ENCODE results near the gene TMCO6. TPM values are rescaled to one million over a fixed set of nuclear protein-coding genes. Genes with fewer than 3 reads are reported as not detected.

The TMCO6 gene
- total and polyA plus RNA-seq, 2 donors from 2014 or later, result 7.6 to 19.0 TPM

DNA sequence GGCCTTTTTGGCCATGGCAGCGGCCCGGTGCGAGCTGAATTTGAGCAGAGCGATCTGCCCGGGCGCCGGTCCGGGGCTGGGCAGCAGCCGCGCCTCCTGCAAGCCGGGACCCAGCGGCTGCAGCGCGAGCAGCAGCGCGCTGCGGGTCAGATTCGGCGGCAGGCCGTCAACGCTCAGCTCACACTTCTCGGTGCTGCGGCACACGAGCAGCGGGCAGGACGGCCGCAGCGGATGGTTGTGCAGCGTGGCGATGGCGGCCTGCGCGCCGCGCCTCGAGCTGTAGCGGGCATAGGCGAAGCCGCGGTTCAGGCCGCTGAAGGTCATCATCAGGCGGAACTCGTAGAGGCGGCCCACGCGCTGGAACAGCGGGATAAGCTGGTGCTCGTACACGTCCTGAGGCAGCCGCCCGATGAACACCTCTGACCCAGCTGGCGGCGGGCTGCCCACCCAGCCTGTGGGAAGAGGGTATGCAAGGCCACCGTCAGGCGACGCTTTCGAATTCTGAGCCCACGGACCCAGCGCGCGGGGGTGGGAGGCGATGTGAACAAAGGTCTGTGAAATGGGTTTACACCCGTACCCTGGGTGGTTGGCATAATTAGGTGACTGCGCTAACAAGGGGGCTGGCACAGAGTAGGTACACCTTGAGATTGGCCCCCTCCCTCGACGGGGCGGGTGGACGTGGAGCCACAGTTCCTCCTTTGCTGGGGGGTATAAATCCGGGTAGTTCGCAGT is 33.4 kb downstream of the TMCO6 start:
- H3K9me3 ChIP-seq (ENCODE audit: control insufficient read depth in 2 of 3, insufficient read depth in 1 of 3, low read length in 3 of 3), result no peaks in the 10 kb centered on the region
- no peaks in the 10 kb centered on the region for H3K4me1 ChIP-seq (ENCODE audit: control insufficient read depth in 2 of 3, insufficient read depth in 2 of 3, low read depth in 1 of 3, low read length in 3 of 3)
- no peak overlapping the region for H3K27ac ChIP-seq (ENCODE audit: low read depth in 2 of 2, low read length in 2 of 2)
- H3K9ac ChIP-seq (ENCODE audit: low read length in 3 of 3), result no peak overlapping the region
- no peak overlapping the region for H3K4me3 ChIP-seq (ENCODE audit: low read length in 3 of 3)
- peak in 4 of 5 donors; percentile 14 to 79 (median 16) for DNase-seq
- no peak for TF ChIP-seq CTCF (IDR thresholded peaks at IDR 0.05; ENCODE audit: borderline replicate concordance, extremely low read depth, insufficient read depth)
- peaks cover 7 to 48% (median 42%) of the 10 kb centered on the region in 3 donors for H3K36me3 ChIP-seq (ENCODE audit: control insufficient read depth in 2 of 3, insufficient read depth in 3 of 3, low read length in 3 of 3)
- no peak for FAIRE-seq
- intact Hi-C loops (cut with DNase I), result no loop called here
- H3K27me3 ChIP-seq (ENCODE audit: control insufficient read depth, insufficient read depth, low read length), result no peaks in the 10 kb centered on the region

DNA sequence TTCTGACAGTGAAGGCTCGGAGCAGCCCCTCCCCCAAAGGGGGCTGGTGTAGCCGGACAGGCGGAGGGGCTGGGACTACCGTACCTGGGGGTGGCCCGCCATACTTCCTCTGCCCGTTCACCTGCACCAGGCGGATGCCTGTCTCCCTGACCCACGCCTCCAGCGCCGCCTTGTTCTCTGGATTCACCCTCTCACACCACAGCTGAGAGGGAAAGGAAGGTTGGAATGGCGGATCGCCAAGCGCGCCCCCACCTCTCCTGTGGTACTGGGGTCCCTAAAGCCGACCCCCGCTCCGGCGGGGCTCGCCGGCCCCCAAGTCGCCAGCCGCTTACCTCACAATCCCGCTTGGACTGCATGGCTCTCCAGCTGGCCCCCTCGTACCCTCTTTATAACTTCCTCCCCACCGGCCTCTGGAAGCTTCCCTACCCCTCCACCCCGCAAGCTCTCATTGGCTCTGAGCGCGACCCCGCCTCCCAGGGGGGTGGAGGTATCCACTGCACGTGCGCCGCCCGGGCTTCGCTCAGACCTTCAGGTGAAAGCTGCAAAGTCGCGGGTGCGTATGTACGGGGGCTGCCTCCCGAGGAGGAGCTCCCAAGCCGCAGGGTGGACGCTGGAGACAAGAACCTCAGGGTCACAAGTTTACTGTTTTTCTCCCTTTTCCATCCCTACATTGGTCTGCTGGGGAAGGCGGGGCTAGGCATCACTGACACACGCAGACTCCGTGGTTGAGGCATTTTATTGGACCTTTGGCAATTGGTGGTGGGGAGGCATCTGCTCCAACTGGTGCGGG is 34.1 kb downstream of the TMCO6 start, which contains the start of gene DND1:
Gene DND1 (minus strand): TSS at position 390 of the 790 bp plus-strand sequence. CDS start 34 bp downstream, at position 356.
- FAIRE-seq, result no peak
- H3K36me3 ChIP-seq (ENCODE audit: control insufficient read depth in 2 of 3, insufficient read depth in 3 of 3, low read length in 3 of 3), result peaks cover 7 to 45% (median 39%) of the 10 kb centered on the region in 3 donors
- peak in 1 of 5 donors; percentile 73 for DNase-seq
- H3K4me3 ChIP-seq (ENCODE audit: low read length in 3 of 3), result no peak within 1 kb of the TSS
- intact Hi-C loops (cut with DNase I), result no loop called here
- no peak within 1 kb of the TSS for H3K9ac ChIP-seq (ENCODE audit: low read length in 3 of 3)
- H3K4me1 ChIP-seq (ENCODE audit: control insufficient read depth in 2 of 3, insufficient read depth in 2 of 3, low read depth in 1 of 3, low read length in 3 of 3), result no peaks in the 10 kb centered on the region
- H3K9me3 ChIP-seq (ENCODE audit: control insufficient read depth in 2 of 3, insufficient read depth in 1 of 3, low read length in 3 of 3), result no peaks in the 10 kb centered on the region
- no peak within 1 kb of the TSS for H3K27ac ChIP-seq (ENCODE audit: low read depth in 2 of 2, low read length in 2 of 2)
- TF ChIP-seq CTCF (IDR thresholded peaks at IDR 0.05; ENCODE audit: borderline replicate concordance, extremely low read depth, insufficient read depth), result no peak
- no peaks in the 10 kb centered on the region for H3K27me3 ChIP-seq (ENCODE audit: control insufficient read depth, insufficient read depth, low read length)

DNA sequence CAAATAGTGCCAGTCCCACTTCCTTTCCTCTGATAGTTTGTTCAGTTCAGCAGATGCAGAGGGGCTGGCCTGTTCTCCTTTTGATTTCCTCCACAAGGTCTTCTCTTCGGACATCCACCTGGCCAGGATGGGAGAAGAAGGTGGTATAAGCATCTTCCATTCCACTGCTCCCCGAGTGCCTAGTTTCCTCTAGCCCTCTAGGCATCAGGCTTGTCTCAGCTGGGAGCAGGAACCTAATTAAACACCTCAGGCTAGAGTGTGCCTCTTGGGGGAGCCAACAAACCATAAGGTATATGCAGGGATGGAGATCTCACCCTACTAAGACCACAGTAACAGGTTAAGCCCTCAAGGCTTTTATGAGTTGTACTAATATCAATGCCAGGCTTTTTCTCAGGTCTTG is 35.0 kb downstream of the TMCO6 start:
- Histone ChIP-seq H3K9me3 (ENCODE audit: control insufficient read depth in 2 of 3, insufficient read depth in 1 of 3, low read length in 3 of 3) (no peaks in the 10 kb centered on the region), H3K9ac (ENCODE audit: low read length in 3 of 3) (no peak overlapping the region), H3K4me1 (ENCODE audit: control insufficient read depth in 2 of 3, insufficient read depth in 2 of 3, low read depth in 1 of 3, low read length in 3 of 3) (no peaks in the 10 kb centered on the region), H3K27me3 (ENCODE audit: control insufficient read depth, insufficient read depth, low read length) (no peaks in the 10 kb centered on the region), H3K4me3 (ENCODE audit: low read length in 3 of 3) (no peak overlapping the region), H3K27ac (ENCODE audit: low read depth in 2 of 2, low read length in 2 of 2) (no peak overlapping the region), H3K36me3 (ENCODE audit: control insufficient read depth in 2 of 3, insufficient read depth in 3 of 3, low read length in 3 of 3) (peaks cover 7 to 43% (median 32%) of the 10 kb centered on the region in 3 donors)
- FAIRE-seq, result no peak
- intact Hi-C loops (cut with DNase I), result no loop called here
- DNase-seq, result no peak
- no peak for TF ChIP-seq CTCF (IDR thresholded peaks at IDR 0.05; ENCODE audit: borderline replicate concordance, extremely low read depth, insufficient read depth)

Measured in kidney (tissue), 14 donors.